Peyer's patch (tissue), 4 donors: ENCODE results near the gene LMNB1. TPM values are rescaled to one million over a fixed set of nuclear protein-coding genes. Genes with fewer than 3 reads are reported as not detected.

Experiments used
- DNase-seq, 3 donors: peaks; one replicate each; pipeline ENCODE4 v3.0.0-alpha.2; 2017 to 2019
- H3K27ac ChIP-seq, 4 donors: fragments of 200-600 bp; sonication (generic); one replicate each; pipeline ENCODE4 v1.5.1; 2016 to 2019
- H3K27me3 ChIP-seq, 2 donors: fragments of 200-600 bp; sonication (generic); one replicate each; pipeline ENCODE4 v1.5.1; 2019
- H3K36me3 ChIP-seq, 3 donors: fragments of 200-600 bp; sonication (generic); one replicate each; pipeline ENCODE4 v1.5.1; 2016 to 2019
- H3K4me1 ChIP-seq, 4 donors: fragments of 200-600 bp; sonication (generic); one replicate each; pipeline ENCODE4 v1.5.1; 2016 to 2019
- H3K4me3 ChIP-seq, 4 donors: fragments of 200-600 bp; sonication (generic); 1 replicate in 3 of 4; 2 replicates in 1 of 4; pipeline ENCODE4 v1.5.1; 2016 to 2019; ENCODE audit warnings: mild to moderate bottlenecking in 1 of 4
- H3K9me3 ChIP-seq, 4 donors: fragments of 200-600 bp; sonication (generic); one replicate each; pipeline ENCODE4 v1.5.1; 2016 to 2019; ENCODE audit warnings: mild to moderate bottlenecking in 1 of 4
- POLR2A ChIP-seq, 2 donors: fragments of 450-650 bp; IDR thresholded peaks; one replicate each; pipeline ENCODE4 v1.5.1; 2017; ENCODE audit warnings: antibody characterized with exemption in 2 of 2, mild to moderate bottlenecking in 2 of 2, moderate library complexity in 2 of 2
- total RNA-seq, 4 donors: library from RNA; depleted of rRNA; stranded (reverse); fragments of >200 nt; gene quantifications; one replicate each; pipeline ENCODE4 v1.1.0, GENCODE V29; 2016
- TF ChIP-seq, protein P1 (sequence below), 6 experiments: fragments of 450-650 bp in 4 of 6; fragments of 200-600 bp in 2 of 6; sonication (generic) in 1 of 6; IDR thresholded peaks; one replicate each; pipeline ENCODE4 v1.5.1; 2017 to 2019; ENCODE audit warnings: antibody characterized with exemption in 6 of 6, mild to moderate bottlenecking in 3 of 6, moderate library complexity in 1 of 6

LMNB1 gene
- total RNA-seq, 4 donors from 2014 or later = 18.6 to 83.3 (median 23.1) TPM

GRCh38 chr5:126875303-126875785 lies 98.4 kb downstream of the LMNB1 start:
- no peak for DNase-seq
- TF ChIP-seq POLR2A (IDR thresholded peaks at IDR 0.05) = no peak
- TF ChIP-seq, protein P1, sequence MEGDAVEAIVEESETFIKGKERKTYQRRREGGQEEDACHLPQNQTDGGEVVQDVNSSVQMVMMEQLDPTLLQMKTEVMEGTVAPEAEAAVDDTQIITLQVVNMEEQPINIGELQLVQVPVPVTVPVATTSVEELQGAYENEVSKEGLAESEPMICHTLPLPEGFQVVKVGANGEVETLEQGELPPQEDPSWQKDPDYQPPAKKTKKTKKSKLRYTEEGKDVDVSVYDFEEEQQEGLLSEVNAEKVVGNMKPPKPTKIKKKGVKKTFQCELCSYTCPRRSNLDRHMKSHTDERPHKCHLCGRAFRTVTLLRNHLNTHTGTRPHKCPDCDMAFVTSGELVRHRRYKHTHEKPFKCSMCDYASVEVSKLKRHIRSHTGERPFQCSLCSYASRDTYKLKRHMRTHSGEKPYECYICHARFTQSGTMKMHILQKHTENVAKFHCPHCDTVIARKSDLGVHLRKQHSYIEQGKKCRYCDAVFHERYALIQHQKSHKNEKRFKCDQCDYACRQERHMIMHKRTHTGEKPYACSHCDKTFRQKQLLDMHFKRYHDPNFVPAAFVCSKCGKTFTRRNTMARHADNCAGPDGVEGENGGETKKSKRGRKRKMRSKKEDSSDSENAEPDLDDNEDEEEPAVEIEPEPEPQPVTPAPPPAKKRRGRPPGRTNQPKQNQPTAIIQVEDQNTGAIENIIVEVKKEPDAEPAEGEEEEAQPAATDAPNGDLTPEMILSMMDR (IDR thresholded peaks at IDR 0.05) = no peak

GRCh38 chr5:126877602-126878001 lies 100.7 kb downstream of the LMNB1 start:
- Histone ChIP-seq H3K27me3 (no peaks in the 10 kb centered on the region), H3K36me3 (no peaks in the 10 kb centered on the region), H3K9me3 (no peaks in the 10 kb centered on the region), H3K27ac (no peak overlapping the region), H3K4me3 (no peak overlapping the region), H3K4me1 (no peaks in the 10 kb centered on the region)
- DNase-seq = no peak
- TF ChIP-seq, protein P1 (IDR thresholded peaks at IDR 0.05) = no peak
- TF ChIP-seq POLR2A (IDR thresholded peaks at IDR 0.05) = no peak

More at GRCh38 chr5:126875303-126875785, 98.4 kb downstream of the LMNB1 start:
- Histone ChIP-seq H3K27me3 (no peaks in the 10 kb centered on the region), H3K4me1 (no peaks in the 10 kb centered on the region), H3K4me3 (no peak overlapping the region), H3K36me3 (peaks cover 0 to 3% (median 0%) of the 10 kb centered on the region in 3 donors), H3K9me3 (no peaks in the 10 kb centered on the region), H3K27ac (no peak overlapping the region)

GRCh38 chr5:126878085-126878484 lies 101.1 kb downstream of the LMNB1 start:
- H3K27ac ChIP-seq = no peak overlapping the region
- no peaks in the 10 kb centered on the region for H3K4me1 ChIP-seq
- H3K27me3 ChIP-seq = no peaks in the 10 kb centered on the region
- no peak for DNase-seq
- no peak overlapping the region for H3K4me3 ChIP-seq
- TF ChIP-seq, protein P1 (IDR thresholded peaks at IDR 0.05) = no peak
- no peak for TF ChIP-seq POLR2A (IDR thresholded peaks at IDR 0.05)
- no peaks in the 10 kb centered on the region for H3K9me3 ChIP-seq
- H3K36me3 ChIP-seq = no peaks in the 10 kb centered on the region

DNA sequence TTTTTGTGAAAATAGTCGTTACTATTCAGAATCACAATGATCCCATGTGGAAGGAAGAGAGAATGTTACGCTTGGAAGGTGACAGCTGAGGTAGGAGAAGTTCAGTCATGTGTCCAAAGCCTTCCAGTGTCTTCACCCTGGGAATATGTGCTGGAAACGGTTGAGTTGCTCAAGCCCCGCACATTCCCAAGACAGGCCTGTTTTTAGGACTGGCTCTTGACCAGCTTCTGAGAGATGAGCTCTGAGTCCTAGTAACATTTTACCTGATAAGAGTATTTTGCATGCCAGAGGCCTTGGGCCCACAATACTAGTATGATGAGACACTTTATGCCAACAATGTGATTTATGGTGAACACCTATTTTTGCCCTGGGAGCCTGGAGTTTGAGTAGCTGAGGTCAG lies 101.7 kb downstream of the LMNB1 start:
- no peak for TF ChIP-seq POLR2A (IDR thresholded peaks at IDR 0.05)
- TF ChIP-seq, protein P1 (IDR thresholded peaks at IDR 0.05) = no peak
- H3K4me3 ChIP-seq = no peak overlapping the region
- no peak for DNase-seq
- H3K27me3 ChIP-seq = no peaks in the 10 kb centered on the region
- no peaks in the 10 kb centered on the region for H3K9me3 ChIP-seq
- no peaks in the 10 kb centered on the region for H3K36me3 ChIP-seq
- H3K4me1 ChIP-seq = no peaks in the 10 kb centered on the region
- no peak overlapping the region for H3K27ac ChIP-seq

DNA sequence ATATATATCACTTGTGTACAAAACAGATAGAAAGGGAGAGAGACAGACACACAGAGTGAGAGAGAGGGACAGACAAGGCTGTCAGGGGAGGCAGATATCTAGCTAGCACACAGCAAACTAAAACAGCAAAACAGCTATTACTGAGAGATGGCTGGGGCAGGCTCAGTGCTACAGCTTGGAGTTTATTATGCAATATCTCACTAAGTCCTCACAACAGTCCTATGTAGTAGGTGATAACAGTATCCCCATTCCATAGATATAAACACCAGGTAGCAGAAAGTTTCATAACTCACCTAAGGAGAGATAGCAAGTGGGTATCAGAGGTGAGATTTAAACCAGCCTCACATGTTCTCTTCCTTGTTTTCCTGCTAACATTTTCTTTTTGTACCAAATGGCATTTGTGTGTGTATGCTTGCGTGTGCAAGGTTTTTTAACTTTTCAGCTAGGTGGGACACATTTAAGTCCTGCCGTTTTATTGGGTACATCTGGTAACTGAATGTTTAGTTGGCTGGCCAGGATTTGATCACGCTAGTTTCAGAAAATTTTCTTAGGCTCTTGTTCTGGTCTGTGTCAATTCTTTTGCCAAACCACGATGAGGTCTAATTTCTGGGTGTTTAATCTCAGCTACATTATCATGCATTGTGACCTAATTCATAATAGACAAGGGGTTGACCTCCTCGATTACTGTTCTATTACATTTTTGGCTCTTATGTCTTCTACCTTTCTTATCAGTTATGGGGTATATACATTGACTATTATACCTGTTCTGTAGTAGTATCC lies 105.1 kb downstream of the LMNB1 start:
- Histone ChIP-seq H3K36me3 (no peaks in the 10 kb centered on the region), H3K4me1 (no peaks in the 10 kb centered on the region), H3K27me3 (no peaks in the 10 kb centered on the region), H3K4me3 (no peak overlapping the region), H3K9me3 (no peaks in the 10 kb centered on the region), H3K27ac (no peak overlapping the region)
- no peak for DNase-seq
- TF ChIP-seq POLR2A (IDR thresholded peaks at IDR 0.05) = no peak
- TF ChIP-seq, protein P1 (IDR thresholded peaks at IDR 0.05) = no peak
